Activated CD4-positive, alpha-beta T cell treated with anti-CD3 and anti-CD28 coated beads for 36 hours (primary cell): ENCODE data around the gene HPS4. TPM values are rescaled to one million over a fixed set of nuclear protein-coding genes. Genes with fewer than 3 reads are reported as not detected.

Experiments
- ATAC-seq: fragments of 200-7000 bp; cut with Tn5 transposase; one replicate; pipeline ENCODE4 v1.10.0; 2021; ENCODE audit warnings: mild to moderate bottlenecking, moderate library complexity
- CTCF ChIA-PET: fragments of 350-600 bp; sonication (Branson Sonifier 250); formaldehyde crosslinking; loops from one replicate; lab custom pipeline; 2021; ENCODE audit warnings: antibody characterized with exemption; lab: Charles Lee
- POLR2A ChIA-PET: fragments of 350-600 bp; sonication (Branson Sonifier 250); formaldehyde crosslinking; loops from one replicate; lab custom pipeline; 2021; ENCODE audit warnings: antibody characterized with exemption, inconsistent platforms; lab: Charles Lee
- DNase-seq: peaks from one replicate; pipeline ENCODE4 v3.0.0-alpha.2; 2020
- H3K27ac Mint-ChIP-seq: one replicate; pipeline ENCODE4 v1.8.0; 2021; ENCODE audit warnings: mixed read lengths
- H3K27me3 Mint-ChIP-seq: one replicate; pipeline ENCODE4 v1.8.0; 2021; ENCODE audit warnings: mixed read lengths
- H3K36me3 Mint-ChIP-seq: one replicate; pipeline ENCODE4 v1.8.0; 2021; ENCODE audit warnings: low read depth, mixed read lengths
- H3K4me1 Mint-ChIP-seq: one replicate; pipeline ENCODE4 v1.8.0; 2021; ENCODE audit warnings: mixed read lengths
- H3K4me3 Mint-ChIP-seq: one replicate; pipeline ENCODE4 v1.8.0; 2021; ENCODE audit warnings: mild to moderate bottlenecking, moderate library complexity, mixed read lengths
- H3K9me3 Mint-ChIP-seq: one replicate; pipeline ENCODE4 v1.8.0; 2021; ENCODE audit warnings: low read depth, mixed read lengths
- intact Hi-C, 2 experiments: fragments of 100-400 bp; cut with DNase I in 1 of 2; cut with micrococcal nuclease in 1 of 2; formaldehyde crosslinking; loops; one replicate each; pipeline versions ENCODE4 v1.14.2 to v1.15.1; 2022 to 2024; cut with DNase I, micrococcal nuclease
- total RNA-seq, 2 experiments: library from RNA; stranded (reverse); gene quantifications; one replicate each; pipeline ENCODE4 v1.2.3, GENCODE V29; 2021

HPS4 gene
- total RNA-seq, 2 experiments from 2014 or later, result 49.3 to 60.9 TPM

- ATAC-seq, result no peak
- H3K36me3 Mint-ChIP-seq, result peaks cover 62% of the 10 kb centered on the region
- H3K27me3 Mint-ChIP-seq, result no peaks in the 10 kb centered on the region
- peaks cover 4% of the 10 kb centered on the region for H3K4me1 Mint-ChIP-seq
- no peak overlapping the region for H3K27ac Mint-ChIP-seq
- POLR2A ChIA-PET, result no interaction called here
- H3K4me3 Mint-ChIP-seq, result no peak overlapping the region
- H3K9me3 Mint-ChIP-seq, result no peaks in the 10 kb centered on the region
- intact Hi-C loops, result no loop called here
- CTCF ChIA-PET, result no interaction called here
- no peak for DNase-seq
Observed at GRCh38 chr22:26496456-26496855, 12.9 kb upstream of the HPS4 start.

GRCh38 chr22:26494506-26494905 lies 10.9 kb upstream of the HPS4 start:
- peaks cover 63% of the 10 kb centered on the region for H3K36me3 Mint-ChIP-seq
- CTCF ChIA-PET, result interaction anchor here (0.8 to 1.0 kb wide), 3 partner anchors 9 to 12 kb away, joined by 3 read pairs; partner anchors contain the start of genes HPS4 and SRRD
- H3K9me3 Mint-ChIP-seq, result no peaks in the 10 kb centered on the region
- POLR2A ChIA-PET, result no interaction called here
- no peaks in the 10 kb centered on the region for H3K27me3 Mint-ChIP-seq
- H3K4me3 Mint-ChIP-seq, result no peak overlapping the region
- no peak for DNase-seq
- ATAC-seq, result no peak
- peak overlapping the region; percentile 35 for H3K27ac Mint-ChIP-seq
- intact Hi-C loops, result no loop called here
- peaks cover 4% of the 10 kb centered on the region for H3K4me1 Mint-ChIP-seq

GRCh38 chr22:26492220-26492619 lies 8.6 kb upstream of the HPS4 start:
- ChIA-PET CTCF (interaction anchor here (0.7 kb wide), 1 partner anchor 71 kb away, joined by 3 read pairs; no protein-coding TSS in a partner anchor), POLR2A (no interaction called here)
- Mint-ChIP-seq H3K4me3 (no peak overlapping the region), H3K4me1 (peaks cover 10% of the 10 kb centered on the region), H3K36me3 (peaks cover 66% of the 10 kb centered on the region), H3K27me3 (no peaks in the 10 kb centered on the region), H3K9me3 (no peaks in the 10 kb centered on the region), H3K27ac (peak overlapping the region; percentile 37)
- no peak for DNase-seq
- intact Hi-C loops, result no loop called here
- no peak for ATAC-seq

- intact Hi-C loops, result no loop called here
- Mint-ChIP-seq H3K4me1 (peaks cover 28% of the 10 kb centered on the region), H3K36me3 (peaks cover 51% of the 10 kb centered on the region), H3K27ac (peak overlapping the region; percentile 34), H3K4me3 (no peak overlapping the region), H3K9me3 (no peaks in the 10 kb centered on the region), H3K27me3 (no peaks in the 10 kb centered on the region)
- ChIA-PET POLR2A (no interaction called here), CTCF (interaction anchor here (0.7 to 1.5 kb wide), 3 partner anchors 14 to 184 kb away, joined by 3 to 4 read pairs (median 3); no protein-coding TSS in a partner anchor)
- ATAC-seq (no peak), DNase-seq (no peak)
Observed at GRCh38 chr22:26489447-26490036, 6.0 kb upstream of the HPS4 start.

GRCh38 chr22:26487996-26488395 lies 4.4 kb upstream of the HPS4 start:
- ATAC-seq, result no peak
- no peaks in the 10 kb centered on the region for H3K27me3 Mint-ChIP-seq
- POLR2A ChIA-PET, result no interaction called here
- peaks cover 37% of the 10 kb centered on the region for H3K36me3 Mint-ChIP-seq
- intact Hi-C loops, result no loop called here
- peak overlapping the region; percentile 59 for H3K27ac Mint-ChIP-seq
- no peak for DNase-seq
- peaks cover 26% of the 10 kb centered on the region for H3K4me1 Mint-ChIP-seq
- no peaks in the 10 kb centered on the region for H3K9me3 Mint-ChIP-seq
- no peak overlapping the region for H3K4me3 Mint-ChIP-seq
- CTCF ChIA-PET, result no interaction called here

- CTCF ChIA-PET, result interaction anchor here (1.0 to 1.7 kb wide), 2 partner anchors 17 to 155 kb away, joined by 3 to 5 read pairs; no protein-coding TSS in a partner anchor
- no peak for DNase-seq
- peaks cover 27% of the 10 kb centered on the region for H3K36me3 Mint-ChIP-seq
- peak overlapping the region; percentile 52 for H3K27ac Mint-ChIP-seq
- no peaks in the 10 kb centered on the region for H3K27me3 Mint-ChIP-seq
- no peak for ATAC-seq
- H3K9me3 Mint-ChIP-seq, result no peaks in the 10 kb centered on the region
- H3K4me1 Mint-ChIP-seq, result peaks cover 42% of the 10 kb centered on the region
- H3K4me3 Mint-ChIP-seq, result no peak overlapping the region
- intact Hi-C loops, result no loop called here
- POLR2A ChIA-PET, result no interaction called here
Observed at GRCh38 chr22:26486394-26486793, 2.8 kb upstream of the HPS4 start.

GRCh38 chr22:26485806-26486390 lies 2.3 kb upstream of the HPS4 start:
- DNase-seq, result no peak
- POLR2A ChIA-PET, result no interaction called here
- intact Hi-C loops, result no loop called here
- Mint-ChIP-seq H3K27me3 (no peaks in the 10 kb centered on the region), H3K36me3 (peaks cover 27% of the 10 kb centered on the region), H3K4me3 (no peak overlapping the region), H3K4me1 (peaks cover 47% of the 10 kb centered on the region), H3K27ac (peak overlapping the region; percentile 48), H3K9me3 (no peaks in the 10 kb centered on the region)
- no peak for ATAC-seq
- CTCF ChIA-PET, result interaction anchor here (1.0 to 5.7 kb wide), 4 partner anchors 16 to 180 kb away, joined by 3 to 27 read pairs (median 4); no protein-coding TSS in a partner anchor

- H3K36me3 Mint-ChIP-seq, result peaks cover 29% of the 10 kb centered on the region
- POLR2A ChIA-PET, result interaction anchor here (0.6 kb wide), 1 partner anchor 392 kb away, joined by 4 read pairs; no protein-coding TSS in a partner anchor
- H3K4me1 Mint-ChIP-seq, result peaks cover 53% of the 10 kb centered on the region
Observed at GRCh38 chr22:26485013-26485412, 1.4 kb upstream of the HPS4 start.

GRCh38 chr22:26484360-26484706 lies 750 bp upstream of the HPS4 start:
- Mint-ChIP-seq H3K27me3 (no peaks in the 10 kb centered on the region), H3K4me3 (peak overlapping the region; percentile 82), H3K4me1 (peaks cover 60% of the 10 kb centered on the region), H3K27ac (peak overlapping the region; percentile 95), H3K9me3 (no peaks in the 10 kb centered on the region), H3K36me3 (peaks cover 30% of the 10 kb centered on the region)
- ATAC-seq, result no peak
- ChIA-PET POLR2A (interaction anchor here (0.6 kb wide), 1 partner anchor 391 kb away, joined by 4 read pairs; no protein-coding TSS in a partner anchor), CTCF (interaction anchor here (0.7 to 5.7 kb wide), 7 partner anchors 10 to 682 kb away, joined by 3 to 27 read pairs (median 3); no protein-coding TSS in a partner anchor)
- intact Hi-C loops, result no loop called here
- peak; percentile 19 for DNase-seq

More at GRCh38 chr22:26485013-26485412, 1.4 kb upstream of the HPS4 start:
- ATAC-seq (no peak), DNase-seq (no peak)
- intact Hi-C loops, result no loop called here
- CTCF ChIA-PET, result interaction anchor here (1.6 to 5.7 kb wide), 3 partner anchors 17 to 180 kb away, joined by 3 to 27 read pairs (median 8); no protein-coding TSS in a partner anchor
- H3K27ac Mint-ChIP-seq, result peak overlapping the region; percentile 29
- H3K27me3 Mint-ChIP-seq, result no peaks in the 10 kb centered on the region
- no peaks in the 10 kb centered on the region for H3K9me3 Mint-ChIP-seq
- peak overlapping the region; percentile 82 for H3K4me3 Mint-ChIP-seq

- Mint-ChIP-seq H3K9me3 (no peaks in the 10 kb centered on the region), H3K36me3 (peaks cover 24% of the 10 kb centered on the region), H3K4me3 (peak overlapping the region; percentile 82), H3K27me3 (no peaks in the 10 kb centered on the region), H3K27ac (peak overlapping the region; percentile 87), H3K4me1 (peaks cover 64% of the 10 kb centered on the region)
- DNase-seq (no peak), ATAC-seq (no peak)
- intact Hi-C loops, result loop anchor here (1.0 to 2.0 kb wide), 12 partner anchors 29 to 1436 kb away; partner anchors contain the start of genes ASPHD2 (in 2 of the 2), TFIP11 (in 2 of the 2), PITPNB (in 1 of the 2) and TPST2 (in 1 of the 2)
- POLR2A ChIA-PET, result interaction anchor here (0.7 to 1.4 kb wide), 5 partner anchors 20 to 182 kb away, joined by 3 to 11 read pairs (median 3); partner anchors contain the start of gene TFIP11
- CTCF ChIA-PET, result interaction anchor here (0.7 to 5.7 kb wide), 9 partner anchors 10 to 191 kb away, joined by 3 to 27 read pairs (median 3); no protein-coding TSS in a partner anchor
Observed at GRCh38 chr22:26483043-26483438, 542 bp downstream of the HPS4 start.

GRCh38 chr22:26482161-26482560 lies 1.4 kb downstream of the HPS4 start:
- intact Hi-C loops, result loop anchor here (2.0 kb wide), 5 partner anchors 31 to 1033 kb away; partner anchors contain the start of genes ASPHD2 (in 1 of the 2) and TFIP11 (in 1 of the 2)
- peaks cover 33% of the 10 kb centered on the region for H3K36me3 Mint-ChIP-seq

More at GRCh38 chr22:26482161-26482560, 1.4 kb downstream of the HPS4 start:
- Mint-ChIP-seq H3K4me3 (peak overlapping the region; percentile 82), H3K27ac (peak overlapping the region; percentile 87), H3K4me1 (peaks cover 70% of the 10 kb centered on the region), H3K27me3 (no peaks in the 10 kb centered on the region), H3K9me3 (no peaks in the 10 kb centered on the region)
- ChIA-PET POLR2A (interaction anchor here (0.6 to 1.7 kb wide), 3 partner anchors 51 to 183 kb away, joined by 3 to 6 read pairs (median 4); no protein-coding TSS in a partner anchor), CTCF (interaction anchor here (0.6 to 5.7 kb wide), 11 partner anchors 10 to 192 kb away, joined by 3 to 27 read pairs (median 4); no protein-coding TSS in a partner anchor)
- no peak for DNase-seq
- no peak for ATAC-seq
